Measurements from ENCODE around the gene CAP1.
"Not testable (repeated sequence)": the region's sequence is repeated elsewhere in the genome, so short reads cannot be mapped to it uniquely, and the experiment has no call there.

CAP1 gene

GRCh38 chr1:40040511-40041465 is at the start of gene CAP1:
CAP1 (plus strand) TSS chr1:40040729; CDS start chr1:40059347, 18,618 bp downstream.
- peak; percentile 100 for DNase-seq

GRCh38 chr1:39992234-39992633 is 48.3 kb upstream of the CAP1 start:
- no peak for DNase-seq

GRCh38 chr1:39992888-39993287 is 47.6 kb upstream of the CAP1 start:
- DNase-seq: no peak

GRCh38 chr1:39995973-39996393 is 44.5 kb upstream of the CAP1 start:
- DNase-seq: no peak

GRCh38 chr1:39996396-39997004 is 44.0 kb upstream of the CAP1 start:
- no peak for DNase-seq

- no peak for DNase-seq
These were observed 39.1 kb upstream of the CAP1 start for GRCh38 chr1:40001456-40001855.

GRCh38 chr1:40003156-40004093 is 37.1 kb upstream of the CAP1 start:
- DNase-seq: no peak

GRCh38 chr1:40004857-40005256 is 35.7 kb upstream of the CAP1 start:
- no peak for DNase-seq

GRCh38 chr1:40007481-40008034 is 33.0 kb upstream of the CAP1 start:
- not testable (repeated sequence) for DNase-seq

- DNase-seq: no peak
These were observed 29.3 kb upstream of the CAP1 start for GRCh38 chr1:40011198-40011597.

GRCh38 chr1:40014253-40014706 is 26.2 kb upstream of the CAP1 start:
- no peak for DNase-seq

- no peak for DNase-seq
These were observed 25.5 kb upstream of the CAP1 start for GRCh38 chr1:40014812-40015594.

- DNase-seq: no peak
These were observed 22.5 kb upstream of the CAP1 start for GRCh38 chr1:40017951-40018575.

GRCh38 chr1:40020447-40021085 is 20.0 kb upstream of the CAP1 start:
- DNase-seq: no peak

GRCh38 chr1:40023379-40023944 is 17.1 kb upstream of the CAP1 start:
- DNase-seq: no peak

- DNase-seq: no peak
These were observed 15.9 kb upstream of the CAP1 start for GRCh38 chr1:40024671-40025070.

- DNase-seq: no peak
These were observed 12.9 kb upstream of the CAP1 start for GRCh38 chr1:40027647-40028046.

- DNase-seq: no peak
These were observed 10.9 kb upstream of the CAP1 start for GRCh38 chr1:40029608-40030007.

GRCh38 chr1:40030528-40031135 is 9.9 kb upstream of the CAP1 start:
- no peak for DNase-seq

Measured in NCI-H2107 (cell line).